ENCODE measurements around the gene TPCN1.

TPCN1 gene

GRCh38 chr12:113263431-113263963 is 42.2 kb downstream of the TPCN1 start:
- DNase-seq = no peak

GRCh38 chr12:113266106-113266895 is 45.0 kb downstream of the TPCN1 start:
- no peak for DNase-seq

GRCh38 chr12:113267621-113268020 is 46.4 kb downstream of the TPCN1 start:
- DNase-seq = no peak

GRCh38 chr12:113268136-113268535 is 46.9 kb downstream of the TPCN1 start:
- no peak for DNase-seq

- no peak for DNase-seq
Measured at GRCh38 chr12:113268621-113269020, 47.4 kb downstream of the TPCN1 start.

- DNase-seq = no peak
Measured at GRCh38 chr12:113269257-113269943, 48.1 kb downstream of the TPCN1 start.

GRCh38 chr12:113270709-113271009 is 49.4 kb downstream of the TPCN1 start:
- DNase-seq = no peak

- no peak for DNase-seq
Measured at GRCh38 chr12:113271466-113271852, 50.2 kb downstream of the TPCN1 start.

- DNase-seq = no peak
Measured at GRCh38 chr12:113271853-113272561, 50.7 kb downstream of the TPCN1 start.

- no peak for DNase-seq
Measured at GRCh38 chr12:113273053-113273725, 51.9 kb downstream of the TPCN1 start.

GRCh38 chr12:113274848-113275247 is 53.6 kb downstream of the TPCN1 start:
- DNase-seq = no peak

- no peak for DNase-seq
Measured at GRCh38 chr12:113276306-113276705, 55.0 kb downstream of the TPCN1 start.

GRCh38 chr12:113276946-113277500 is 55.8 kb downstream of the TPCN1 start:
- DNase-seq = no peak

- no peak for DNase-seq
Measured at GRCh38 chr12:113277511-113277910, 56.2 kb downstream of the TPCN1 start.

GRCh38 chr12:113278141-113278540 is 56.9 kb downstream of the TPCN1 start:
- no peak for DNase-seq

GRCh38 chr12:113278633-113279032 is 57.4 kb downstream of the TPCN1 start:
- DNase-seq = no peak

- no peak for DNase-seq
Measured at GRCh38 chr12:113284751-113285150, 63.5 kb downstream of the TPCN1 start.

- DNase-seq = no peak
Measured at GRCh38 chr12:113285679-113286610, 64.7 kb downstream of the TPCN1 start.

GRCh38 chr12:113286712-113287111 is 65.4 kb downstream of the TPCN1 start:
- no peak for DNase-seq

GRCh38 chr12:113287146-113287898 is 66.1 kb downstream of the TPCN1 start:
- DNase-seq = no peak

GRCh38 chr12:113287899-113288282 is 66.6 kb downstream of the TPCN1 start:
- no peak for DNase-seq

Data from NCI-H774 (cell line).